Activated CD8-positive, alpha-beta memory T cell treated with anti-CD3 and anti-CD28 coated beads, Interleukin-2, amount 10 ng/mL, durations not matched to agents 7 days and 5 days (primary cell): Measurements from ENCODE around the gene COQ4. TPM values are rescaled to one million over a fixed set of nuclear protein-coding genes. Genes with fewer than 3 reads are reported as not detected.

Experiments used
- ATAC-seq: fragments of 150-1000 bp; cut with Tn5 transposase; one replicate; pipeline ENCODE4 v1.10.0; 2021; ENCODE audit warnings: moderate library complexity
- CTCF ChIA-PET: fragments of 350-600 bp; sonication (Branson Sonifier 250); formaldehyde crosslinking; loops from one replicate; lab custom pipeline; 2021; ENCODE audit warnings: antibody characterized with exemption; lab: Charles Lee
- DNase-seq: peaks from one replicate; pipeline ENCODE4 v3.0.0-alpha.2; 2020
- H3K27ac Mint-ChIP-seq: one replicate; pipeline ENCODE4 v1.8.0; 2021; ENCODE audit warnings: mild to moderate bottlenecking, mixed read lengths
- H3K27me3 Mint-ChIP-seq: one replicate; pipeline ENCODE4 v1.8.0; 2021; ENCODE audit warnings: mixed read lengths
- H3K36me3 Mint-ChIP-seq: one replicate; pipeline ENCODE4 v1.8.0; 2021; ENCODE audit warnings: mild to moderate bottlenecking, mixed read lengths
- H3K4me1 Mint-ChIP-seq: one replicate; pipeline ENCODE4 v1.8.0; 2021; ENCODE audit warnings: mixed read lengths
- H3K4me3 Mint-ChIP-seq: one replicate; pipeline ENCODE4 v1.8.0; 2021; ENCODE audit warnings: mild to moderate bottlenecking, moderate library complexity, mixed read lengths
- H3K9me3 Mint-ChIP-seq: one replicate; pipeline ENCODE4 v1.8.0; 2022; ENCODE audit warnings: low read depth, mixed read lengths
- total RNA-seq, 2 experiments: library from RNA; stranded (reverse); gene quantifications; one replicate each; pipeline ENCODE4 v1.2.3, GENCODE V29; 2021

The COQ4 gene
- total RNA-seq, 2 experiments from 2014 or later: 29.8 to 41.1 TPM

GRCh38 chr9:128374221-128374675 is 51.6 kb downstream of the COQ4 start:
- Mint-ChIP-seq H3K9me3 (no peaks in the 10 kb centered on the region), H3K36me3 (peaks cover 11% of the 10 kb centered on the region), H3K27me3 (no peaks in the 10 kb centered on the region), H3K27ac (no peak overlapping the region), H3K4me1 (peaks cover 27% of the 10 kb centered on the region), H3K4me3 (no peak overlapping the region)
- CTCF ChIA-PET: no interaction called here
- DNase-seq (no peak), ATAC-seq (no peak)

GRCh38 chr9:128375865-128376264 is 53.2 kb downstream of the COQ4 start:
- H3K4me3 Mint-ChIP-seq: no peak overlapping the region
- DNase-seq: no peak
- no peaks in the 10 kb centered on the region for H3K9me3 Mint-ChIP-seq
- peaks cover 19% of the 10 kb centered on the region for H3K4me1 Mint-ChIP-seq
- H3K36me3 Mint-ChIP-seq: peaks cover 14% of the 10 kb centered on the region
- CTCF ChIA-PET: no interaction called here
- no peak for ATAC-seq
- H3K27ac Mint-ChIP-seq: no peak overlapping the region
- H3K27me3 Mint-ChIP-seq: no peaks in the 10 kb centered on the region

GRCh38 chr9:128382261-128382660 is 59.6 kb downstream of the COQ4 start:
- ATAC-seq (no peak), DNase-seq (no peak)
- Mint-ChIP-seq H3K4me3 (no peak overlapping the region), H3K36me3 (peaks cover 9% of the 10 kb centered on the region), H3K4me1 (no peaks in the 10 kb centered on the region), H3K9me3 (no peaks in the 10 kb centered on the region), H3K27ac (no peak overlapping the region), H3K27me3 (no peaks in the 10 kb centered on the region)
- CTCF ChIA-PET: interaction anchor here (1.6 kb wide), 1 partner anchor 56 kb away, joined by 3 read pairs; no protein-coding TSS in a partner anchor

- no peak overlapping the region for H3K27ac Mint-ChIP-seq
- ATAC-seq: no peak
- no peaks in the 10 kb centered on the region for H3K9me3 Mint-ChIP-seq
- H3K27me3 Mint-ChIP-seq: no peaks in the 10 kb centered on the region
- no peak for DNase-seq
- no peaks in the 10 kb centered on the region for H3K4me1 Mint-ChIP-seq
- CTCF ChIA-PET: interaction anchor here (1.0 to 2.5 kb wide), 5 partner anchors 12 to 55 kb away, joined by 3 to 6 read pairs (median 3); partner anchors contain the start of gene URM1
- no peak overlapping the region for H3K4me3 Mint-ChIP-seq
- peaks cover 9% of the 10 kb centered on the region for H3K36me3 Mint-ChIP-seq
These were observed 60.5 kb downstream of the COQ4 start for GRCh38 chr9:128383007-128383753.

Other genes with a start within 250 kb of the COQ4 start
- 10 to 100 TPM; 51.0 to 56.4 TPM for gene PTGES2, start 195.1 kb upstream of the COQ4 start, total RNA-seq
- not detected for gene LCN2, start 173.4 kb upstream of the COQ4 start, total RNA-seq
- 10 to 100 TPM; 85.1 to 85.3 TPM for gene BBLN, start 162.6 kb upstream of the COQ4 start, total RNA-seq
- 100 to 1,000 TPM; 140 to 153 TPM for gene CIZ1, start 131.3 kb upstream of the COQ4 start, total RNA-seq
- gene DNM1, start 119.5 kb upstream of the COQ4 start, total RNA-seq: under 1 TPM; 0.40 to 0.79 TPM
- gene GOLGA2, start 46.8 kb upstream of the COQ4 start, total RNA-seq: 10 to 100 TPM; 47.6 to 57.2 TPM
- gene SWI5, start 46.6 kb upstream of the COQ4 start, total RNA-seq: 10 to 100 TPM; 11.8 to 12.1 TPM
- 10 to 100 TPM; 22.3 to 34.2 TPM for gene TRUB2, start 392 bp upstream of the COQ4 start, total RNA-seq
- gene SLC27A4, start 17.7 kb downstream of the COQ4 start, total RNA-seq: 10 to 100 TPM; 19.3 to 26.1 TPM
- gene URM1, start 48.5 kb downstream of the COQ4 start, total RNA-seq: 10 to 100 TPM; 61.4 to 81.0 TPM
- 10 to 100 TPM in 1 of 2 experiments, 1 to 10 TPM in 1; 5.2 to 12.2 TPM for gene CERCAM, start 98.0 kb downstream of the COQ4 start, total RNA-seq
- 10 to 100 TPM; 71.8 to 82.7 TPM for gene ODF2, start 133.2 kb downstream of the COQ4 start, total RNA-seq
- gene GLE1, start 181.9 kb downstream of the COQ4 start, total RNA-seq: 10 to 100 TPM; 51.0 to 55.7 TPM
- 100 to 1,000 TPM; 275 to 315 TPM for gene SPTAN1, start 229.7 kb downstream of the COQ4 start, total RNA-seq